Bone marrow (tissue), 2 donors: Measurements from ENCODE around the gene DUSP28.
"Not testable (repeated sequence)": the region's sequence is repeated elsewhere in the genome, so short reads cannot be mapped to it uniquely, and the experiment has no call there.

Experiments used
- DNase-seq, 2 donors: peaks; one replicate each; lab custom pipeline; 2025; lab: John Stamatoyannopoulos, UW

DUSP28 gene

DNA sequence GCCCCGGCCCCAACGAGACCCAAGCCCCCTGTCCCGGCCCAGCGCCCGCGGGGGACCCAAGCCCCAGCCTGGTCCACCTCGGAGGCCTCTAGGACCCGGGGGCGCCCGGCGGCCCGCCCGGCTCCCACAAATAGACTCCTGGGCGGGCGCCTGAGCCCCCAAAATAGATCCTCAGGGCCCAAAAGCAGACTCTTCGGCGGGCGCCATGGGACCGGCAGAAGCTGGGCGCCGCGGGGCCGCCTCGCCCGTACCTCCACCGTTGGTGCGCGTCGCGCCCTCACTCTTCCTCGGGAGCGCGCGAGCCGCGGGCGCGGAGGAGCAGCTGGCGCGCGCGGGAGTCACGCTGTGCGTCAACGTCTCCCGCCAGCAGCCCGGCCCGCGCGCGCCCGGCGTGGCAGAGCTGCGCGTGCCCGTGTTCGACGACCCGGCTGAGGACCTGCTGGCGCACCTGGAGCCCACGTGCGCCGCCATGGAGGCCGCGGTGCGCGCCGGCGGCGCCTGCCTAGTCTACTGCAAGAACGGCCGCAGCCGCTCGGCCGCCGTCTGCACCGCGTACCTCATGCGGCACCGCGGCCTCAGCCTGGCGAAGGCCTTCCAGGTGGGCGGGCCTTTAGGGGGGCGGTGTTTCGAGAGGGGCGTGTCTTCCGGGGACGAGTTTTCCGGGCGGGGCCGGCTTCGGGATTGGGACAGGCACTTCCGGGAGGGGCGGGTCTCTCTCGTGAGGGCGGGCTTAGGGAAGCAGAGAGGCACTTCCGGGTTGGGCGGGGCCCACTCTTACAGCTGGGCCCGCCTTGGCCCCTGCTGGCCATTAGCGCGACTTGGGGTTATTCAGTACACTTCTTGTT lies 545 bp downstream of the DUSP28 start:
- DNase-seq, result peak; percentile 96 to 97

GRCh38 chr2:240561325-240561971 lies 1.3 kb downstream of the DUSP28 start:
- DNase-seq, result peak in 1 of 2 donors; percentile 81

GRCh38 chr2:240563231-240563630 lies 3.1 kb downstream of the DUSP28 start:
- not testable (repeated sequence) for DNase-seq

GRCh38 chr2:240563951-240564560 lies 3.9 kb downstream of the DUSP28 start:
- no peak for DNase-seq

DNA sequence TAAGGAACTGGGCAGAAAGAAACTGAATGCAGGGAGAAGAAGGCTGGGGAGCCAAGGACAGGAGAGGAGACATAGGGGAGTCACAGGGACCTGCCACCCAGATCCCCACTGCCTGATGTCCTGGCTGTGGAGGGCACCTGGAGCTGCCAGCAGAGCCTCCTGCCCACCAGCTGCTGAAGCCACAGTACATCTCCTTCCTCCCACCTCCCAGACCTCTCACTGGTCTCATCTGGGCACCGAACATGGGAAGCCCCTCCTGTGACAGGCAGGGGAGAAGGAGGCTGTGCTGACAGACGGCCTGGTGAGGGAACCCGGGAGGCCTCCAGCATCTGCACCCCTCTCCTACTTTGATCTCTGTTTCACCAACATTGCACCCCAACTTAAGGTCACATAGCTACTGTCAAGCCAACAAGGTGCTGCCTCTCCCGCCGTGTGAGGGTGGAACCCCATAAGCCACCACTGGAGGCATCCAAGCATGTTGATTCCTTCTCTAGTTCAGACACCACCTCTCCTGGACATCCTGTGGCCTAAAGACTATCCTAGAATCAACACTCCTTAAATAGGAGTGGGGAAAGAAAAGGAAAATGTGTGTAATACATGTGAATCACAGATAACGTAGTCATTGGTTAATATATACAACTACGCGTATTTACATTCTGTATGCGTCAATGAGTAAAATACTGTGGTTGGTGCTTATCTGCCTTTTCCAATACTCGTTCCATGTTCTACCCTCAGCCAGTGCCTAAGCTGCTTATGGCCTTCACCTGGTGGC lies 4.6 kb downstream of the DUSP28 start:
- DNase-seq, result no peak

- DNase-seq, result peak; percentile 85 to 90
Measured at GRCh38 chr2:240565333-240566202, 5.4 kb downstream of the DUSP28 start.

DNA sequence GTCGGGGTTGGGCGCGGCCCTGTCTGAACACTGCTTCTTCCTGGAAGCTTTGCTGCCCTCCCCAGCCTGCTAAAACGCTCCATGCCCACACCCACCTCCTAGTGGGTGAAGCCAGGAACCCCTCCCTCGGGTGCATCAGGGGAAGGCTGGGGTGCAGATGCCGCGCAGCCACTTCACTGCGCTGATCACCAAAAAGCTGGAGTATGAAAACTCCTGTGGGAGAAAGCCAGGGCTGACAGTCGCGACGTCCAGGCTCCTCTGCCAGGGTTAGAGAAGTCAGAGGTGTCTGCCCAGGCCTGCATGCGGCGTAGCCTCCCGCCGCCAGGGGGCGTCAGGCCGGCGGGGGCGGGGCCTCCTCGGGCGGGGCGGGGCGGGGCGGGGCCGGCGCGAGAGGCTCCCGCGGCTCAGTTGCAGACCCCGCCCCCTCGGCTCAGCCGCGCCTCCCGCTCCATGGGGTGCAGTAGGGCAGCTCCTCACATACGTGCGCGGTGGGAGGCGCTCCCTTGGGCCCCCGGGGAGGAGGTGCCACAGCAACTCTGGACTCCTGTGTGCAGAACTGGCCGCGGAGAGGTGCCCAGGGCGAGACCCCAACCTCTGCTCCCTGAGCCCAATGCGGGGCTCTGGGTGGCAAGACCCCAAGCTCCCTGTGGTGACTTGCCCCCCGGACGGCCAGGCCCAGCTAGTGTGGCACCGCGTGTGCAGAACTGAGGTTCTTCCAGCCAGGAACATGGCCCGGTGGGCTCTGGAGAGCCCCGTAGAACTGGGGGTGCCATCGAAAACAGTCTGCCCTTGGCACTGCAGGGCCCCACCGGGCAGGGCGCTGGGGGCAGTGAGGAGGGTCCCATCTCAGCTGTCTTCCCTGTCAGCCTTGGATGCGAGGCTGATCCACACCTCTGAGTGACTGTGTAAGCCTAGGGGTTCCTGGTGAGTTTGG lies 6.3 kb downstream of the DUSP28 start:
- peak; percentile 66 to 85 for DNase-seq

- no peak for DNase-seq
Measured at GRCh38 chr2:240567137-240567871, 7.1 kb downstream of the DUSP28 start.

DNA sequence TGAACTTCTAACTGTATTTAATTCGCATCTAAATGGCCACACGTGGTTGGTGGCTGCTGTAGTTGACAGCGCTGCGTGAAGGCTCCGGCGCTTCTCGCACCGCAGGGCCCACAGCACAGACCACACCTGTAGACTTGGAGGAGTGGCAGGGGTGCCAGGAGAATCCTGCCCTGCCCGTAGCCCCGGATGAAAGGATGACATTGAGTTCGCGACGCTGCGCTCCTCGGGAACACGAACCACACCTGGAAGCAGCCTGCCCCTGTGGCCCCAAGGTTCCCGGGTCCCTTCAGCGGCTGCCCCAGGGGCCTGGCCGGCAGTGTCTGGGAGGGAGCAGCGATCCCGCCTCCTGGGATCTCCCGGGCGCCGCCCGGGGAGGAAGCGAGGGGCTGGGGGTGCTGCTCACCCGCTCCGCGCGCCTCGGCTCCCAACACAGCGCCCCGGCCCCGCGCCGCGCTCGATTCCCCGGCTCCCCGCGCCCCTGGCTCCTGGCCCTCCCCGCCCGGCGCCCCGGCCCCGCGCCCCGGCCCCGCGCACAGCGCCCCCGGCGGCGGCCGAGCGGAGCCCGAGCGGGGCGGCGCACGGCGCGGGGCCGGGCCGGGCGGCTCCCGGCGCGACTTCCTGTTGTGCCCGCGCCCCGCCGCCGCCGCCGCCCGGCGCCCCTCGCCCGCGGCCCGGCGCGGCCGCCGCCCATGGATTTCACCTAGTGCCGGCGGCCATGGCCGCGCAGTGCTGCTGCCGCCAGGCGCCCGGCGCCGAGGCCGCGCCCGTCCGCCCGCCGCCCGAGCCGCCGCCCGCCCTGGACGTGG lies 7.9 kb downstream of the DUSP28 start, which contains the start of gene RNPEPL1:
Gene RNPEPL1, plus strand, starts transcription at position 613 of the 806 bp plus-strand sequence. Its CDS starts 103 bp downstream, at position 716.
- DNase-seq, result peak in 1 of 2 donors; percentile 40

DNA sequence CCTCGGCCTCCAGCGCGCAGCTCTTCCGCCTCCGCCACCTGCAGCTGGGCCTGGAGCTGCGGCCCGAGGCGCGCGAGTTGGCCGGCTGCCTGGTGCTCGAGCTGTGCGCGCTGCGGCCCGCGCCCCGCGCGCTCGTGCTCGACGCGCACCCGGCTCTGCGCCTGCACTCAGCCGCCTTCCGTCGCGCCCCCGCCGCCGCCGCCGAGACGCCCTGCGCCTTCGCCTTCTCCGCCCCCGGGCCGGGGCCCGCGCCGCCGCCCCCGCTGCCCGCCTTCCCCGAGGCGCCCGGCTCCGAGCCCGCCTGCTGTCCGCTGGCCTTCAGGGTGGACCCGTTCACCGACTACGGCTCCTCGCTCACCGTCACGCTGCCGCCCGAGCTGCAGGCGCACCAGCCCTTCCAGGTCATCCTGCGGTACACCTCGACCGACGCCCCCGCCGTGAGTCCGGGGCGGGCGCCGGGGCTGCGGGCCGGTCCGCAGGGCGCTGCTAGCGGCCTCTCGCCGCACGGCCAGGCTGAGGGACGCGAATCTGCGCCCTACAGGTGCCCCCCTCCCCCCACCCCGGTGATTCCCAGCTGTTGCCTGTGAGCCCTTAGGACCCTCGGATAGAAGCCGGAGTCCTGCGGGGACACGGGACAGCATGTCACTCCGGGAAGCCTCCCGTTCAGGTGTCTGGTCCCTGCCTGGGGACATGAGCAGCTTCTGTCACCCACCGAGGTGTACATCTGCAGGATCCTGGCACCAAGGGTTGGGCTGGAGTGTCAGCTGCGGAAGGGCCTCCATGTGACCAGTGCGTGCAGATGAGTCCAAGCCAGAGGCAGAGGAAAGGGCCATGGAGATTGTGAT lies 8.7 kb downstream of the DUSP28 start:
- no peak for DNase-seq

DNA sequence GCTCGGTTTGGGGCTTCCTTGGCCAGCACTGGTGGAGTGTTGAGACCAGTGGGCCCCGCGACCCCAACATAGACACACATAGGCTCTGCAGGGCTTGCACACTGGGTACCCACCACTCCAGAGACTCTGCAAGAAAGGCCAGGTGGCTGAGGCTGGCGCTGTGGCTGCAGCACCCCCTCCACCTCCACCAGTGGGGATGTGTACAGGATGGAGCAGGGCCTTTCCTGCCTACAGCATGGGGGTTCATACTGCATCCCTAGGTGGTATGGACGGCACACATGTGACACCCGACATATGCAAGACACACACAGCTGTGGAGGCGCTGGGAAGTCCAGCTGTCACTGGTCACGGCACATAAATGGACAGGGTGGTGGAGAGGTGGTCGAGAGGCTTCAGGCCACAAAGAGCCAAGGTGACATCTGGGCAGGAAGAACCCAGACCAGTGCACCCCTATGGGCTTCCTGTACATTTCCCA lies 9.4 kb downstream of the DUSP28 start:
- DNase-seq, result no peak

- no peak for DNase-seq
Measured at GRCh38 chr2:240569998-240570530, 9.9 kb downstream of the DUSP28 start.

DNA sequence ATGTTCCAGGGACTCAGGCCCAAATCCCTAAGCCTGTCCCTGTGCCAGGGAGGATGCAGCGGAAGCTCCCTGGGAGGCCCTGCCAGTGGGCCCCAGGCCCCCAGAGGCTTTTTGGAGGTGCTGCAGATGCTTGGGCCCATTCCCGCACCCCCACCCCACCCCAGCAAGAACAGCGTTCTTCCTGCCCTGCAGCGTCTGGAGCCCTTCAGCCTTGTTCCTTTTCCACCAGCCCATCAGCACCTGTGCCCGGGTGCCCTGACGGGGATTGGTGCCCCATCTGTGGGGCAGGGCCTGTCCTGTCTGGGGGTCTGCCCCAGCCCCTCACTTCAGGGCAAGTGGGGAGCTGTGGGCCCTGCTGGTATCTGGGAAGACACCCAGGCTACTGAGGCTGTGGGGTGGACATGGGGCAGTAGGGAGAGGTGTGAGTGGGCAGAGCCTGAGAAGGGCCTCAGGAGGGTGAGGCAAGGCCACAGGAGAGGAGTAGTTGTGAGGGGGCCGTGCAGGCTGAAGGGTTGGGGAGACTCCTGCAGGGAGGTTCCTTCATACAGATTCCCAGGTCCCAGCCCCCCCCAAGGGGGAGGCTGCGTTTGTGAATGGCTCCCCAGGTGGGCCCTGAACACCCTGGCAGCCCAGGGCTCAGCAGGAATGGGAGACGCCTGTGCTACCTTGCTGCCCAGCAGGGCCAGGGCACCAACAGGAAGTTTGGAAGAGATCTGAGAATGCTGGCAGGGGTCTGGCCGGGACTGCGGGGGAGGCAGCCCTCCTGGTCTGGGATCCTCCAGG lies 10.6 kb downstream of the DUSP28 start:
- no peak for DNase-seq

DNA sequence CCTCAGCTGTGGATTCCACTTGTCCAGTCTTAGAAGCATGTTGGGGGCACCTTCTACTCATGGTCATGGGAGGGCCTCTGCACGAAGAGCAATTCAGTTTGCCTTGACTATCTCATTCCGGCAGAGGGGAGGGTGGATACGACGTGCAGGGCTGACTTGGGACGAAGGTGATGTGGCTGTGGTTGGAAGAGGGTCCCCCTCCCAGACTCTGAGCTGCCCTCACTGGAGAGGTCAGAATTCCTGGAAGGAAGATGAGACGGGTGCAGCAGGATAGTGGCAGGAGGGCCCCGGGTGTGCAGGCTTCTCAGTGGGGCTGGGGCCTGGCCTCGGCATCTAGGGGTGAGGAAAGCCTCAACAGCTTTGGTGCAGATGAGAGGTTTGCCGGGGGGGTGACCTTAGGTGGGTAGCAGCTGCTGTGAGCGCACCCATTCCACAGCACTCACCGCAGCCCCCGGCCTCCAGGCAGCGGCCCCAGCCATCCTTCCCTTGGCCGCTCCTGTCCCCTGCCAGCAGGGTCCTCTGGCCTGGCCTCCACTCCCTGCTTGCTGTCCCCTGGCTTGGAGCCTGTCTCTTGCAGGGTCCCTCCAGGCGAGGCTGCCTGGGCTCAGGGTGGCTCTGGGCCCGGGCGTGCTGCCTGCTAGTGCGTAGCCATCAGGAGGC lies 11.3 kb downstream of the DUSP28 start:
- no peak for DNase-seq

DNA sequence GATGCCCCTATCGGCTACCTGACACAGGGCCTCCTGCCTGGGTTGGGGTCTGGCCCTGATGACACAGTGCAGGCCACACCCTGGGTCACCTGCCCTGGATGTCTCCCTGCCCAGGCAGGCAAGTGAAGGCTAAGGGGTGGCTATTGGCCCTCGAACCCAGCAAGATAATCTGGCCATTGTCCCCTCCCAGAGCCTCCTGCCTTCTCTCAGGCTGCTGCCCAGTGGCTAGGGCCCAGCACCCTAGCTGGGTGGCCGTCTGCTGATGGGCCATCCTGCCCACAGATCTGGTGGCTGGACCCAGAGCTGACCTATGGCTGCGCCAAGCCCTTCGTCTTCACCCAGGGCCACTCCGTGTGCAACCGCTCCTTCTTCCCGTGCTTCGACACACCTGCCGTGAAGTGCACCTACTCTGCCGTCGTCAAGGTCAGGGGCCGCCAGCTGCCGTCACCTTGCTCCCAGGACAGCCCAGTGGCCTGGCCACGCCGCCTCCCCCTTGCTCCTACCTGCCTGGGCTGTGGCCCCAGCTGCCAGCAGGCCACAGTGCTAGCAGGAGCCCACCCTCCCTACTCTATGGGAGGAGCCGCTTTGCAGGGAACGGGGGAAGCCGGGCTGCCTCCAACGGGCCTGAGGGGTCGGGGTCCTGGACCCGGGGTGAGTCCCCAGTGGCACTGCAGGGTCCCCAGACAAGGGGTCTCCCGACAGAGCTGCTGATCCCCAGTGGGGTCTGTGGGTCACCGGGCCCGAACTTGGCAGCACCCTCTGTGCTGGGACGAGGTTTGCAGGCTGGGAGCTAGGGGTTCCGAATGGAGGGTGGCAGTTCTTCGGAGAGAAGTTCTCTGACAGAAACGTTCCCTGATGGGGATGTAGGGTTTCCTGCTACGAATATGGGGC lies 12.2 kb downstream of the DUSP28 start:
- no peak for DNase-seq
